IgD-negative memory B cell (primary cell): Measurements from ENCODE around the gene SORD. TPM values are rescaled to one million over a fixed set of nuclear protein-coding genes. Genes with fewer than 3 reads are reported as not detected.
"Not testable (repeated sequence)": the region's sequence is repeated elsewhere in the genome, so short reads cannot be mapped to it uniquely, and the experiment has no call there.

Experiments
- H3K27ac Mint-ChIP-seq, 3 donors: one replicate each; pipeline ENCODE4 v1.8.0; 2020 to 2022; ENCODE audit warnings: mild to moderate bottlenecking in 3 of 3, mixed read lengths in 3 of 3, moderate library complexity in 1 of 3
- H3K27me3 Mint-ChIP-seq: one replicate; pipeline ENCODE4 v1.8.0; 2021; ENCODE audit warnings: mixed read lengths
- H3K36me3 Mint-ChIP-seq: one replicate; pipeline ENCODE4 v1.8.0; 2020; ENCODE audit warnings: mild to moderate bottlenecking, mixed read lengths
- H3K4me1 Mint-ChIP-seq, 3 donors: one replicate each; pipeline ENCODE4 v1.8.0; 2020 to 2022; ENCODE audit warnings: mixed read lengths in 3 of 3, mild to moderate bottlenecking in 1 of 3
- H3K4me3 Mint-ChIP-seq, 4 donors: one replicate each; pipeline ENCODE4 v1.8.0; 2020 to 2022; ENCODE audit warnings: mild to moderate bottlenecking in 4 of 4, mixed read lengths in 4 of 4, moderate library complexity in 3 of 4
- H3K9me3 Mint-ChIP-seq, 3 donors: one replicate each; pipeline ENCODE4 v1.8.0; 2020 to 2021; ENCODE audit warnings: mixed read lengths in 3 of 3, mild to moderate bottlenecking in 1 of 3
- polyA plus RNA-seq: library from polyadenylated mRNA; unstranded; fragments of 300-500 nt; fragmentation: Illumina TruSeq; gene quantifications from one replicate; pipeline ENCODE4 v1.2.3, GENCODE V29; 2021

The SORD gene
- polyA plus RNA-seq, 1 donor from 2014 or later, result 20.3 TPM

GRCh38 chr15:45093622-45094357, 70.8 kb downstream of the SORD start:
- Mint-ChIP-seq H3K27ac (no peak overlapping the region), H3K27me3 (peaks cover 22% of the 10 kb centered on the region), H3K4me1 (peaks cover 0 to 2% (median 0%) of the 10 kb centered on the region in 3 donors), H3K36me3 (peaks cover 2% of the 10 kb centered on the region), H3K9me3 (no peaks in the 10 kb centered on the region), H3K4me3 (no peak overlapping the region)

GRCh38 chr15:45094358-45094730, 71.3 kb downstream of the SORD start:
- Mint-ChIP-seq H3K4me3 (no peak overlapping the region), H3K36me3 (peaks cover 2% of the 10 kb centered on the region), H3K27me3 (peaks cover 20% of the 10 kb centered on the region), H3K27ac (no peak overlapping the region), H3K9me3 (no peaks in the 10 kb centered on the region), H3K4me1 (peaks cover 0 to 2% (median 0%) of the 10 kb centered on the region in 3 donors)

- Mint-ChIP-seq H3K36me3 (peaks cover 2% of the 10 kb centered on the region), H3K9me3 (peaks cover 0 to 2% (median 0%) of the 10 kb centered on the region in 3 donors), H3K4me3 (no peak overlapping the region)
These were observed 72.7 kb downstream of the SORD start for GRCh38 chr15:45095661-45096060.

GRCh38 chr15:45097466-45097865, 74.5 kb downstream of the SORD start:
- H3K36me3 Mint-ChIP-seq, result no peaks in the 10 kb centered on the region
- no peak overlapping the region for H3K4me3 Mint-ChIP-seq
- peaks cover 0 to 2% (median 0%) of the 10 kb centered on the region in 3 donors for H3K9me3 Mint-ChIP-seq
- no peak overlapping the region for H3K27ac Mint-ChIP-seq
- peaks cover 12% of the 10 kb centered on the region for H3K27me3 Mint-ChIP-seq
- no peaks in the 10 kb centered on the region for H3K4me1 Mint-ChIP-seq

More at GRCh38 chr15:45095661-45096060, 72.7 kb downstream of the SORD start:
- Mint-ChIP-seq H3K27ac (no peak overlapping the region), H3K27me3 (peaks cover 17% of the 10 kb centered on the region), H3K4me1 (peaks cover 0 to 2% (median 0%) of the 10 kb centered on the region in 3 donors)

- no peak overlapping the region for H3K4me3 Mint-ChIP-seq
- no peaks in the 10 kb centered on the region for H3K36me3 Mint-ChIP-seq
- no peak overlapping the region for H3K27ac Mint-ChIP-seq
- no peaks in the 10 kb centered on the region for H3K4me1 Mint-ChIP-seq
- H3K27me3 Mint-ChIP-seq, result peaks cover 11% of the 10 kb centered on the region
- H3K9me3 Mint-ChIP-seq, result peaks cover 0 to 2% (median 0%) of the 10 kb centered on the region in 3 donors
These were observed 76.7 kb downstream of the SORD start for GRCh38 chr15:45099549-45100165.

GRCh38 chr15:45100884-45101625, 78.1 kb downstream of the SORD start:
- Mint-ChIP-seq H3K27me3 (peaks cover 17% of the 10 kb centered on the region), H3K4me3 (no peak overlapping the region), H3K36me3 (no peaks in the 10 kb centered on the region), H3K4me1 (no peaks in the 10 kb centered on the region), H3K9me3 (peaks cover 0 to 2% (median 0%) of the 10 kb centered on the region in 3 donors), H3K27ac (no peak overlapping the region)

GRCh38 chr15:45101749-45102148, 78.8 kb downstream of the SORD start:
- Mint-ChIP-seq H3K9me3 (peaks cover 0 to 2% (median 0%) of the 10 kb centered on the region in 3 donors), H3K27ac (no peak overlapping the region), H3K36me3 (no peaks in the 10 kb centered on the region), H3K27me3 (peaks cover 17% of the 10 kb centered on the region), H3K4me3 (no peak overlapping the region), H3K4me1 (no peaks in the 10 kb centered on the region)

GRCh38 chr15:45102226-45102625, 79.2 kb downstream of the SORD start:
- H3K9me3 Mint-ChIP-seq, result peaks cover 0 to 2% (median 0%) of the 10 kb centered on the region in 3 donors
- no peaks in the 10 kb centered on the region for H3K36me3 Mint-ChIP-seq
- H3K27ac Mint-ChIP-seq, result no peak overlapping the region
- no peak overlapping the region for H3K4me3 Mint-ChIP-seq
- no peaks in the 10 kb centered on the region for H3K4me1 Mint-ChIP-seq
- H3K27me3 Mint-ChIP-seq, result peaks cover 17% of the 10 kb centered on the region

GRCh38 chr15:45104170-45104569, 81.2 kb downstream of the SORD start:
- H3K27me3 Mint-ChIP-seq, result peaks cover 21% of the 10 kb centered on the region
- H3K36me3 Mint-ChIP-seq, H3K27ac Mint-ChIP-seq, H3K4me1 Mint-ChIP-seq, H3K4me3 Mint-ChIP-seq, H3K9me3 Mint-ChIP-seq: not testable (repeated sequence)

GRCh38 chr15:45105586-45105985, 82.6 kb downstream of the SORD start:
- Mint-ChIP-seq H3K27ac (no peak overlapping the region), H3K9me3 (no peaks in the 10 kb centered on the region), H3K36me3 (no peaks in the 10 kb centered on the region), H3K4me3 (no peak overlapping the region), H3K27me3 (peaks cover 32% of the 10 kb centered on the region), H3K4me1 (no peaks in the 10 kb centered on the region)

GRCh38 chr15:45106002-45106790, 83.2 kb downstream of the SORD start:
- peak overlapping the region in 1 of 4 donors; percentile 87 for H3K4me3 Mint-ChIP-seq
- H3K4me1 Mint-ChIP-seq, result no peaks in the 10 kb centered on the region
- H3K9me3 Mint-ChIP-seq, result no peaks in the 10 kb centered on the region
- H3K27me3 Mint-ChIP-seq, result peaks cover 32% of the 10 kb centered on the region
- H3K36me3 Mint-ChIP-seq, result no peaks in the 10 kb centered on the region
- no peak overlapping the region for H3K27ac Mint-ChIP-seq

- Mint-ChIP-seq H3K9me3 (no peaks in the 10 kb centered on the region), H3K36me3 (no peaks in the 10 kb centered on the region), H3K4me3 (no peak overlapping the region), H3K27ac (peak overlapping the region in 1 of 3 donors; percentile 16), H3K4me1 (peaks cover 0 to 6% (median 5%) of the 10 kb centered on the region in 3 donors), H3K27me3 (peaks cover 35% of the 10 kb centered on the region)
These were observed 85.1 kb downstream of the SORD start for GRCh38 chr15:45107941-45108630.

GRCh38 chr15:45110256-45110820, 87.3 kb downstream of the SORD start:
- Mint-ChIP-seq H3K36me3 (no peaks in the 10 kb centered on the region), H3K4me1 (peaks cover 10 to 22% (median 12%) of the 10 kb centered on the region in 3 donors), H3K4me3 (no peak overlapping the region), H3K9me3 (no peaks in the 10 kb centered on the region), H3K27ac (no peak overlapping the region), H3K27me3 (peaks cover 57% of the 10 kb centered on the region)
